Spleen (tissue), 7 donors: ENCODE results near the gene CEP152.

Experiments used
- POLR2A ChIP-seq, 3 donors: fragments of 450-650 bp; IDR thresholded peaks; one replicate each; pipeline ENCODE4 v1.5.1; 2017; ENCODE audit warnings: antibody characterized with exemption in 3 of 3, mild to moderate bottlenecking in 1 of 3
- TF ChIP-seq, protein P1 (sequence below), 11 experiments: fragments of 200-600 bp in 7 of 11; fragments of 450-650 bp in 4 of 11; sonication (generic) in 4 of 11; IDR thresholded peaks in 8 of 11; conservative IDR thresholded peaks in 3 of 11; 1 replicate in 7 of 11; 2 replicates in 4 of 11; pipeline versions ENCODE4 v1.4.0 to v1.8.0; 2016 to 2021; ENCODE audit warnings: antibody characterized with exemption in 11 of 11, inconsistent platforms in 4 of 11, mild to moderate bottlenecking in 1 of 11
- donor health status: DM: no; HTN: no; CAD: no; lungs with moderate emphysema.
- donor health status: DM: no; HTN: no; CAD: no.
- donor health status: DM: no; HTN: no; CAD: no.

DNA sequence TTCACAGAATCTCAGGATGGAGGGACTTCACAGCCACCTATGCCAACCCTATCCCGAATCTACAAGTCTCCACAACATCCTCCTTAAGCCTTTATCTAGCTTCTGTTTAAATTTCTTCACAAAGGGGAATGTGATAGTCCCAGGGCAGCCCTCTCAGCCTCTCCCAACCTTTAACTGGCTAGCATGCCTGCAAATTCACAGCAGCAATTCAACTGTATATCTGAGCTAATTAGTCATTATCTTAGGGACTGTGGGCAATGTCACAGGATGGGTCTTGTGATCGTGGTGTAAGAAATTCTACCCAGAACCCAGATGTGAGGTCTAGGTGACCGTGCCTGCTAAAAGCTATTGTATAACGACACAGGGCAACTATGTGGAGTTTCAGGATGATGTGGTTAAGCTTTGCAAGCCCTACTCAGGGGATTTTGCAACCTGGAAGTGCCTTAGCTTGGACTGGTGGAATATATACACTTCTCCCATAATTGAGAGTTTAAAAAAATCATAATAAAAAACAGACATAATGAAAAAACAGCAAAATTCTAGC is 99.8 kb downstream of the CEP152 start:
- TF ChIP-seq, protein P1, sequence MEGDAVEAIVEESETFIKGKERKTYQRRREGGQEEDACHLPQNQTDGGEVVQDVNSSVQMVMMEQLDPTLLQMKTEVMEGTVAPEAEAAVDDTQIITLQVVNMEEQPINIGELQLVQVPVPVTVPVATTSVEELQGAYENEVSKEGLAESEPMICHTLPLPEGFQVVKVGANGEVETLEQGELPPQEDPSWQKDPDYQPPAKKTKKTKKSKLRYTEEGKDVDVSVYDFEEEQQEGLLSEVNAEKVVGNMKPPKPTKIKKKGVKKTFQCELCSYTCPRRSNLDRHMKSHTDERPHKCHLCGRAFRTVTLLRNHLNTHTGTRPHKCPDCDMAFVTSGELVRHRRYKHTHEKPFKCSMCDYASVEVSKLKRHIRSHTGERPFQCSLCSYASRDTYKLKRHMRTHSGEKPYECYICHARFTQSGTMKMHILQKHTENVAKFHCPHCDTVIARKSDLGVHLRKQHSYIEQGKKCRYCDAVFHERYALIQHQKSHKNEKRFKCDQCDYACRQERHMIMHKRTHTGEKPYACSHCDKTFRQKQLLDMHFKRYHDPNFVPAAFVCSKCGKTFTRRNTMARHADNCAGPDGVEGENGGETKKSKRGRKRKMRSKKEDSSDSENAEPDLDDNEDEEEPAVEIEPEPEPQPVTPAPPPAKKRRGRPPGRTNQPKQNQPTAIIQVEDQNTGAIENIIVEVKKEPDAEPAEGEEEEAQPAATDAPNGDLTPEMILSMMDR (IDR thresholded peaks at IDR 0.05 in 8 of 11, conservative IDR thresholded peaks at IDR 0.05 in 3 of 11), result no peak
- no peak for TF ChIP-seq POLR2A (IDR thresholded peaks at IDR 0.05)
